Neuronal stem cell (in vitro differentiated cells): ENCODE data around the gene MAB21L3.

Experiments used
- DNase-seq: peaks from one replicate; pipeline ENCODE4 v3.0.0-alpha.2; 2013; ENCODE audit warnings: low spot score
- H2AFZ ChIP-seq: one replicate; pipeline ENCODE4 v1.6.1; 2013; ENCODE audit warnings: mild to moderate bottlenecking, low read length, inconsistent platforms
- H2AK5ac ChIP-seq: 2 replicates; pipeline ENCODE4 v1.6.1; 2013; ENCODE audit warnings: low read depth, mild to moderate bottlenecking, inconsistent platforms, low read length, moderate library complexity, mixed read lengths
- H2BK120ac ChIP-seq: 2 replicates; pipeline ENCODE4 v1.6.1; 2013; ENCODE audit warnings: low read depth, mild to moderate bottlenecking, inconsistent platforms, low read length, moderate library complexity, mixed read lengths
- H2BK12ac ChIP-seq: one replicate; pipeline ENCODE4 v1.6.1; 2013; ENCODE audit warnings: low read length, inconsistent platforms
- H2BK15ac ChIP-seq: 2 replicates; pipeline ENCODE4 v1.6.1; 2013; ENCODE audit warnings: mild to moderate bottlenecking, low read length, inconsistent platforms, mixed read lengths
- H2BK5ac ChIP-seq: one replicate; pipeline ENCODE4 v1.6.1; 2013; ENCODE audit warnings: inconsistent platforms, mild to moderate bottlenecking, low read length, moderate library complexity
- H3K14ac ChIP-seq: one replicate; pipeline ENCODE4 v1.6.1; 2013; ENCODE audit warnings: low read length, inconsistent platforms
- H3K18ac ChIP-seq: 2 replicates; pipeline ENCODE4 v1.6.1; 2013; ENCODE audit warnings: low read length, inconsistent platforms
- H3K23ac ChIP-seq: 2 replicates; pipeline ENCODE4 v1.6.1; 2013; ENCODE audit warnings: low read depth, mild to moderate bottlenecking, mixed read lengths, low read length, inconsistent platforms; ENCODE audit not compliant: poor library complexity
- H3K27ac ChIP-seq: replicated peaks from 3 replicates; pipeline ENCODE4 v1.5.1; 2013; ENCODE audit warnings: low read length, inconsistent platforms
- H3K27me3 ChIP-seq, 3 experiments: 2 replicates each; pipeline ENCODE4 v1.6.1; 2013; ENCODE audit warnings: low read length in 3 of 3, mild to moderate bottlenecking in 2 of 3, inconsistent platforms in 1 of 3, low read depth in 1 of 3, mixed read lengths in 1 of 3, moderate library complexity in 1 of 3; ENCODE audit not compliant: control insufficient read depth in 3 of 3, insufficient read depth in 3 of 3
- H3K36me3 ChIP-seq, 2 donors: replicated peaks in 1 of 2; 2 replicates each; pipeline ENCODE4 v1.6.1; 2013; ENCODE audit warnings: low read length in 2 of 2; ENCODE audit not compliant: control insufficient read depth in 2 of 2, insufficient read depth in 2 of 2
- H3K4ac ChIP-seq: 2 replicates; pipeline ENCODE4 v1.6.1; 2013; ENCODE audit warnings: inconsistent platforms, mild to moderate bottlenecking, low read length, moderate library complexity
- H3K4me1 ChIP-seq, 2 donors: 1 replicate in 1 of 2; 2 replicates in 1 of 2; pipeline ENCODE4 v1.6.1; 2013; ENCODE audit warnings: low read length in 2 of 2, low read depth in 1 of 2; ENCODE audit not compliant: control insufficient read depth in 2 of 2, insufficient read depth in 1 of 2
- H3K4me2 ChIP-seq: one replicate; pipeline ENCODE4 v1.6.1; 2013; ENCODE audit warnings: mild to moderate bottlenecking, low read length, inconsistent platforms; ENCODE audit not compliant: insufficient read depth, poor library complexity, severe bottlenecking
- H3K4me3 ChIP-seq, 2 donors: 2 replicates each; pipeline ENCODE4 v1.5.1; 2013; ENCODE audit warnings: low read length in 2 of 2, mild to moderate bottlenecking in 2 of 2, inconsistent platforms in 1 of 2, moderate library complexity in 1 of 2
- H3K79me1 ChIP-seq: one replicate; pipeline ENCODE4 v1.6.1; 2013; ENCODE audit warnings: low read depth, mild to moderate bottlenecking, inconsistent platforms, low read length, moderate library complexity
- H3K9ac ChIP-seq: one replicate; pipeline ENCODE4 v1.6.1; 2013; ENCODE audit warnings: mild to moderate bottlenecking, low read depth, low read length, inconsistent platforms; ENCODE audit not compliant: poor library complexity
- H3K9me3 ChIP-seq, 2 donors: replicated peaks in 1 of 2; 2 replicates each; pipeline versions ENCODE3 to v1.6.1; 2013; ENCODE audit warnings: low read length in 2 of 2, mild to moderate bottlenecking in 2 of 2, inconsistent platforms in 1 of 2, low read depth in 1 of 2, mixed read lengths in 1 of 2, moderate library complexity in 1 of 2; ENCODE audit not compliant: control insufficient read depth in 2 of 2, insufficient read depth in 1 of 2
- H4K8ac ChIP-seq: one replicate; pipeline ENCODE4 v1.6.1; 2013; ENCODE audit warnings: low read depth, mild to moderate bottlenecking, inconsistent platforms, low read length, moderate library complexity
- H4K91ac ChIP-seq: one replicate; pipeline ENCODE4 v1.6.1; 2013; ENCODE audit warnings: low read length, low read depth, mild to moderate bottlenecking, inconsistent platforms; ENCODE audit not compliant: poor library complexity
- WGBS, 2 donors: extraction: QIAGEN DNeasy Blood & Tissue Kit; methylation state at CpG; one replicate each; pipeline ENCODE4 v1.1.7; 2013; ENCODE audit warnings: missing lambda C conversion rate in 2 of 2, mixed read lengths in 1 of 2; ENCODE audit not compliant: insufficient read length in 2 of 2, insufficient replicate concordance in 1 of 2; ENCODE audit errors: extremely low coverage in 2 of 2; 5-methylcytosine and 5-hydroxymethylcytosine counted together

MAB21L3 gene

GRCh38 chr1:116166655-116167054 lies 55.5 kb downstream of the MAB21L3 start:
- Histone ChIP-seq H3K27ac (no peak overlapping the region), H2BK15ac (no peak overlapping the region), H2BK5ac (no peak overlapping the region), H4K8ac (no peak overlapping the region), H3K18ac (no peak overlapping the region), H3K27me3 (peaks cover 0 to 33% (median 0%) of the 10 kb centered on the region in 3 experiments), H2BK12ac (no peak overlapping the region), H3K4me2 (no peak overlapping the region), H2AK5ac (no peak overlapping the region), H3K14ac (no peak overlapping the region), H3K4me3 (no peak overlapping the region), H3K9ac (no peak overlapping the region), H2BK120ac (no peak overlapping the region), H3K9me3 (no peaks in the 10 kb centered on the region), H3K4me1 (peaks cover 0 to 6% of the 10 kb centered on the region in 2 donors), H4K91ac (no peak overlapping the region), H3K36me3 (no peaks in the 10 kb centered on the region), H2AFZ (no peak overlapping the region), H3K23ac (no peak overlapping the region), H3K79me1 (no peaks in the 10 kb centered on the region), H3K4ac (no peak overlapping the region)
- no peak for DNase-seq
- WGBS, 2 donors = no CpG with 5 or more reads among the region's 4 CpGs

GRCh38 chr1:116167625-116168276 lies 56.6 kb downstream of the MAB21L3 start:
- Histone ChIP-seq H2BK5ac (no peak overlapping the region), H3K23ac (peak overlapping the region; percentile 62), H3K9me3 (no peaks in the 10 kb centered on the region), H4K91ac (peak overlapping the region; percentile 75), H3K36me3 (no peaks in the 10 kb centered on the region), H2BK12ac (no peak overlapping the region), H2AK5ac (peak overlapping the region; percentile 59), H3K14ac (peak overlapping the region; percentile 85), H2BK120ac (peak overlapping the region; percentile 76), H3K9ac (peak overlapping the region; percentile 75), H4K8ac (no peak overlapping the region), H3K4me1 (peaks cover 0 to 6% of the 10 kb centered on the region in 2 donors), H3K27ac (no peak overlapping the region), H3K79me1 (no peaks in the 10 kb centered on the region), H3K27me3 (peaks cover 0 to 33% (median 0%) of the 10 kb centered on the region in 3 experiments), H2BK15ac (peak overlapping the region; percentile 64), H3K18ac (peak overlapping the region; percentile 99), H3K4ac (no peak overlapping the region), H3K4me2 (peak overlapping the region; percentile 93), H2AFZ (peak overlapping the region; percentile 74), H3K4me3 (peak overlapping the region in 1 of 2 donors; percentile 70)
- no peak for DNase-seq
- no CpG with 5 or more reads among the region's 35 CpGs for WGBS, 2 donors

- WGBS, 2 donors = no CpG with 5 or more reads among the region's 42 CpGs
- H3K36me3 ChIP-seq = no peaks in the 10 kb centered on the region
- H3K27ac ChIP-seq = no peak overlapping the region
- peak overlapping the region; percentile 64 for H2BK15ac ChIP-seq
- peak overlapping the region; percentile 62 for H3K23ac ChIP-seq
- peak overlapping the region; percentile 93 for H3K4me2 ChIP-seq
- peak overlapping the region; percentile 99 for H3K18ac ChIP-seq
- H3K79me1 ChIP-seq = no peaks in the 10 kb centered on the region
- H2BK120ac ChIP-seq = peak overlapping the region; percentile 76
- peak; percentile 66 for DNase-seq
- H3K9ac ChIP-seq = peak overlapping the region; percentile 75
- H2BK5ac ChIP-seq = no peak overlapping the region
- H2AK5ac ChIP-seq = peak overlapping the region; percentile 59
- peak overlapping the region; percentile 74 for H2AFZ ChIP-seq
- peak overlapping the region in 1 of 2 donors; percentile 70 for H3K4me3 ChIP-seq
- no peaks in the 10 kb centered on the region for H3K9me3 ChIP-seq
- no peak overlapping the region for H2BK12ac ChIP-seq
- no peak overlapping the region for H4K91ac ChIP-seq
- peaks cover 0 to 6% of the 10 kb centered on the region in 2 donors for H3K4me1 ChIP-seq
- no peak overlapping the region for H3K4ac ChIP-seq
- H3K27me3 ChIP-seq = peaks cover 0 to 33% (median 0%) of the 10 kb centered on the region in 3 experiments
- H3K14ac ChIP-seq = peak overlapping the region; percentile 85
- H4K8ac ChIP-seq = no peak overlapping the region
Measured at GRCh38 chr1:116168277-116169032, 57.3 kb downstream of the MAB21L3 start.

DNA sequence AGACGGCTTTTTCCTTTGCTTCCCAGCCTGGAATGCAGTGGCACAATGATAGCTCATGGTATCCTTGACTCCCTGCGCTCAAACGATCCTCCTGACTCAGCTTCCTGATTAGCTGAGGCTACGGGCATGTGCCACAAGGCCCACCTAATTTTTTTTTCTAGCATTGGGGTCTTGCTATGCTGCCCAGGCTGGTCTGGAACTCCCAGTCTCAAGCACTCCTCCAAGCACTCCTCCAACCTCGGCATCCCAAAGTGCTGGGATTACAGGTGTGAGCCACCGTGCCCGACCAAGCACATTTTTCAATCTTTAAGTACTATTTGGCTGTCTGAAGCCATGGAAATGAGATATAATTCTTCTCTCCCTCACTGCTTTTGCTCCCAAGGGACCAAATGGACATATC lies 58.7 kb downstream of the MAB21L3 start:
- H3K23ac ChIP-seq = no peak overlapping the region
- H3K18ac ChIP-seq = no peak overlapping the region
- H3K27me3 ChIP-seq = peaks cover 0 to 33% (median 0%) of the 10 kb centered on the region in 3 experiments
- H3K4me3 ChIP-seq = no peak overlapping the region
- H2AK5ac ChIP-seq = no peak overlapping the region
- no peak overlapping the region for H4K8ac ChIP-seq
- no CpG with 5 or more reads among the region's 7 CpGs for WGBS, 2 donors
- H2AFZ ChIP-seq = no peak overlapping the region
- peaks cover 0 to 6% of the 10 kb centered on the region in 2 donors for H3K4me1 ChIP-seq
- H3K14ac ChIP-seq = no peak overlapping the region
- H3K27ac ChIP-seq = no peak overlapping the region
- H3K79me1 ChIP-seq = no peaks in the 10 kb centered on the region
- H3K9me3 ChIP-seq = no peaks in the 10 kb centered on the region
- no peak overlapping the region for H2BK5ac ChIP-seq
- H3K4ac ChIP-seq = no peak overlapping the region
- H4K91ac ChIP-seq = no peak overlapping the region
- no peak overlapping the region for H2BK15ac ChIP-seq
- H3K36me3 ChIP-seq = no peaks in the 10 kb centered on the region
- H3K9ac ChIP-seq = no peak overlapping the region
- H3K4me2 ChIP-seq = no peak overlapping the region
- H2BK12ac ChIP-seq = no peak overlapping the region
- no peak overlapping the region for H2BK120ac ChIP-seq
- DNase-seq = no peak
